HG03457 (cell line): ENCODE measurements around the gene AK8.
"Not testable (repeated sequence)": the region's sequence is repeated elsewhere in the genome, so short reads cannot be mapped to it uniquely, and the experiment has no call there.

Source experiments
- ATAC-seq: cut with Tn5 transposase; IDR thresholded peaks from one replicate; pipeline ENCODE4 v1.9.1; 2021; ENCODE audit warnings: moderate number of reproducible peaks; ENCODE audit not compliant: unreplicated experiment

AK8 gene

GRCh38 chr9:132721661-132722060 lies 156.4 kb downstream of the AK8 start:
- ATAC-seq: no peak

GRCh38 chr9:132718381-132718928 lies 159.6 kb downstream of the AK8 start:
- ATAC-seq: not testable (repeated sequence)

GRCh38 chr9:132717326-132717945 lies 160.6 kb downstream of the AK8 start:
- ATAC-seq: no peak

GRCh38 chr9:132716007-132716406 lies 162.1 kb downstream of the AK8 start:
- ATAC-seq: no peak

GRCh38 chr9:132712753-132713152 lies 165.3 kb downstream of the AK8 start:
- ATAC-seq: no peak

GRCh38 chr9:132711846-132712245 lies 166.2 kb downstream of the AK8 start:
- ATAC-seq: no peak

GRCh38 chr9:132711152-132711551 lies 166.9 kb downstream of the AK8 start:
- not testable (repeated sequence) for ATAC-seq

GRCh38 chr9:132710333-132710732 lies 167.8 kb downstream of the AK8 start:
- ATAC-seq: no peak

GRCh38 chr9:132708769-132709430 lies 169.2 kb downstream of the AK8 start:
- ATAC-seq: no peak

- ATAC-seq: no peak
Observed at GRCh38 chr9:132708239-132708638, 169.8 kb downstream of the AK8 start.

GRCh38 chr9:132703336-132703735 lies 174.7 kb downstream of the AK8 start:
- ATAC-seq: no peak

GRCh38 chr9:132702254-132702653 lies 175.8 kb downstream of the AK8 start:
- no peak for ATAC-seq

- no peak for ATAC-seq
Observed at GRCh38 chr9:132699956-132700355, 178.1 kb downstream of the AK8 start.

- no peak for ATAC-seq
Observed at GRCh38 chr9:132698989-132699388, 179.1 kb downstream of the AK8 start.

- ATAC-seq: no peak
Observed at GRCh38 chr9:132697230-132697629, 180.9 kb downstream of the AK8 start.

GRCh38 chr9:132694144-132694543 lies 183.9 kb downstream of the AK8 start:
- ATAC-seq: no peak

- no peak for ATAC-seq
Observed at GRCh38 chr9:132690696-132691095, 187.4 kb downstream of the AK8 start.

- no peak for ATAC-seq
Observed at GRCh38 chr9:132683873-132684272, 194.2 kb downstream of the AK8 start.

GRCh38 chr9:132681561-132681960 lies 196.5 kb downstream of the AK8 start:
- no peak for ATAC-seq

- no peak for ATAC-seq
Observed at GRCh38 chr9:132679946-132680625, 198.0 kb downstream of the AK8 start.

- no peak for ATAC-seq
Observed at GRCh38 chr9:132677976-132678375, 200.1 kb downstream of the AK8 start.
